B cell (primary cell): Measurements from ENCODE around the gene PACSIN3.

Experiments used
- EZH2 ChIP-seq: IDR thresholded peaks from 2 replicates; pipeline ENCODE4 v1.6.1; 2012; ENCODE audit warnings: borderline replicate concordance, low read depth, mild to moderate bottlenecking, moderate library complexity, low read length; ENCODE audit not compliant: insufficient read depth, poor library complexity, severe bottlenecking
- TF ChIP-seq, protein P1 (sequence below): fragments of 200-600 bp; IDR thresholded peaks from one replicate; pipeline ENCODE4 v1.8.0; 2022; ENCODE audit warnings: antibody characterized with exemption, mild to moderate bottlenecking

DNA sequence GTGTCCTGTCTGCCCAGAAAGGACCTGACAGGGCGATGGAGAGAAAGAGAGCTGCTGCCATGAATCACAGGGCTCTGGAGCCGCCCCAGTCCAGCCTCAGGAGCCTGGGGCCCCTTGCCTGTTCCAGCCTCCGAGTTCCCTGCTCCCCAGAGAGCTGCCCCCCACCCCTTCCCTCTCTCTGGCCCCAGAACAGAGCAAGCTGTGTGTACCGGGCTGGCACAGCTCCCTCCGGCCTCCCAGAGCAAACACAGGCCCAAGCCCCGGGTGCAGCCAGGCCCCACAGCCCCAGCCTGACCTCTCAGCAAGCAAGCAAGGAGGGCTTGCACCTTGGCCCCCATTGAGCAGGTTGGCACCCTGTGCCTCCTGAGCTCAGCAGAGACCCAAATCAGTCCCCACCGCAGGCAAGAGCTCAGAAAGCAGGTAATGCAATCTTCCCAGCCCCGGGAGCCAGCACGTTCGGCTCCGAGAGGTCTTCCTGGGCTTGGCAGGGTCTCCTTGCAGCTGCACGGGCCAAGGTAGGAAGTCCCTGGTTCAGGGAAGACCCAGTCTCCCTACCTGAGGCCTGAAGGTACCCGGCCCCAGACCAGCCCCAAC, 1.4 kb downstream of the PACSIN3 start:
- TF ChIP-seq EZH2 = no peak
- TF ChIP-seq, protein P1, sequence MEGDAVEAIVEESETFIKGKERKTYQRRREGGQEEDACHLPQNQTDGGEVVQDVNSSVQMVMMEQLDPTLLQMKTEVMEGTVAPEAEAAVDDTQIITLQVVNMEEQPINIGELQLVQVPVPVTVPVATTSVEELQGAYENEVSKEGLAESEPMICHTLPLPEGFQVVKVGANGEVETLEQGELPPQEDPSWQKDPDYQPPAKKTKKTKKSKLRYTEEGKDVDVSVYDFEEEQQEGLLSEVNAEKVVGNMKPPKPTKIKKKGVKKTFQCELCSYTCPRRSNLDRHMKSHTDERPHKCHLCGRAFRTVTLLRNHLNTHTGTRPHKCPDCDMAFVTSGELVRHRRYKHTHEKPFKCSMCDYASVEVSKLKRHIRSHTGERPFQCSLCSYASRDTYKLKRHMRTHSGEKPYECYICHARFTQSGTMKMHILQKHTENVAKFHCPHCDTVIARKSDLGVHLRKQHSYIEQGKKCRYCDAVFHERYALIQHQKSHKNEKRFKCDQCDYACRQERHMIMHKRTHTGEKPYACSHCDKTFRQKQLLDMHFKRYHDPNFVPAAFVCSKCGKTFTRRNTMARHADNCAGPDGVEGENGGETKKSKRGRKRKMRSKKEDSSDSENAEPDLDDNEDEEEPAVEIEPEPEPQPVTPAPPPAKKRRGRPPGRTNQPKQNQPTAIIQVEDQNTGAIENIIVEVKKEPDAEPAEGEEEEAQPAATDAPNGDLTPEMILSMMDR = no peak
